DMS153 treated with DMSO at 0.1 percent for 48 hours (cell line): ENCODE data around the gene SLC17A7.

Experiments used
- DNase-seq: peaks from one replicate; lab custom pipeline; 2025; ENCODE audit not compliant: unreplicated experiment; lab: John Stamatoyannopoulos, UW

Gene SLC17A7

GRCh38 chr19:49382639-49383038 is 58.7 kb downstream of the SLC17A7 start:
- no peak for DNase-seq

- DNase-seq = no peak
Observed at GRCh38 chr19:49380391-49380790, 60.9 kb downstream of the SLC17A7 start.
